Measurements from ENCODE around the gene ACE.

GRCh38 chr17:63519972-63520882 lies 43.4 kb downstream of the ACE start:
- TF ChIP-seq POLR2AphosphoS5 (IDR thresholded peaks at IDR 0.05; ENCODE audit: low read depth, low read length) (no peak), POLR2A (IDR thresholded peaks at IDR 0.05; ENCODE audit: low read depth, low read length) (no peak)
